HL-60/S4 treated with retinoic acid at 250 ng/mL for 4 days and 3 days (cell line): ENCODE data around the gene C19orf73.
"Not testable (repeated sequence)": the region's sequence is repeated elsewhere in the genome, so short reads cannot be mapped to it uniquely, and the experiment has no call there.

Experiments used
- in situ Hi-C: fragments of 300-500 bp; cut with MboI; formaldehyde crosslinking; loops from 2 replicates; pipeline ENCODE4 v1.7.0; 2022; ENCODE audit warnings: low sequenced_read_pairs

Gene C19orf73

DNA sequence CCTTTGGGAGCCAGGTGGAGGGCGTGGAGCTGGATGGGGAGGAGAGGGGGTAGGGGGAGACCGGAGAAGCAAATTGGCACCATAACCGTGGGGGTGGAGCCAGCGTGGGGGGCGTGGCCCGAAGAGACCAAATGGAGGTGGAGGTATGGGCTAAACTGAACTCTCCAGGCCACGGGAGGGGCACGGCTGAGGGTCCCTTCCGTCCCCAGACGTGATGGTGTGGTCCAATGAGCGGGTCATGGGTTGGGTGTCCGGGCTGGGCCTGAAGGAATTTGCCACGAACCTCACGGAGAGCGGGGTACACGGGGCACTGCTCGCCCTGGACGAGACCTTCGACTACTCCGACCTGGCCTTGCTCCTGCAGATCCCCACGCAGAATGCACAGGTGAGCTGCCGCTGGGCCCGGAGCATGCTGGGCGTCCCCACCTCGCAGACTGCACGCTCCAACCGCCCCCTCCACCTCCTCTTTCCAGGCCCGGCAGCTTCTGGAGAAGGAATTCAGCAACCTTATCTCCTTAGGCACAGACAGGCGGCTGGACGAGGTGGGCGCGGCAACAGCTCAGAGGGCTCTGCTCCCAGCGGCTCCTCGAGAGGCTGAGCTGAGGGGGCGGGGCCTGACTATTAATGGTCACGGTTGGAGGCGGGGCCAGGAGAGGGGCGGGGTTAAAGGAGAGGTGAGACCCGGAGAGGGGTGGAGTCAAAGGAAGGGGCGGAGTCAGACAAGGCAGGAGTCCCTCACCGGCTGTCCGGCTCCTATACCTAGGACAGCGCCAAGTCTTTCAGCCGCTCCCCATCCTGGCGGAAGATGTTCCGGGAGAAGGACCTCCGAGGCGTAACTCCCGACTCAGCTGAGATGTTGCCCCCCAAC lies 30.1 kb upstream of the C19orf73 start:
- in situ Hi-C loops = no loop called here

DNA sequence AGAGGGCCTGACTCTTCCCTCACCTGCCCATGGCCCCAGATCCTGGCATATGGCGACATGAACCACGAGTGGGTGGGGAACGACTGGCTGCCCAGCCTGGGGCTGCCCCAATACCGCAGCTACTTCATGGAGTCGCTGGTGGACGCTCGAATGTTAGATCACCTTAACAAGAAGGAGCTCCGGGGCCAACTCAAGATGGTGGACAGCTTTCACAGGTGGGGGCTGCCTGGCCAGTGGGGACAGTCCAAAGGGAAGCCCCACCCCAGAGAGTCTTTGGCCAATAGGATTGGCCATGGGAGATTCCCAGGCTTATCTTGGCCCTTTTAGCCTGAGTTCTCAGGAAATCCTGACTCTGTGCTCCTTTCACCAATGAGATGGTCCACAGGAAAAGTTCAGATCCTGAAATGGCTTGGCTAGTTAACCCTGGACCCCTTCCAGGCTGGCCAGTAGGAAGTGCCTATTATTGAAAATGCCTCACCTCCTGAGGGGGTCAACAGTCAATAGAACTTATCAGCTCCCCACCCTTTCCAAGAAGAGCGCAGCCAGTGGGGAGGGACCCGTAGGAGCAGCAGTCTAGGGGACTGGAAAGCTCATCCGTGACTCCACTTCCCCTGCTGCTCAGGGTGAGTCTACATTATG lies 29.2 kb upstream of the C19orf73 start:
- in situ Hi-C loops = no loop called here

- in situ Hi-C loops = not testable (repeated sequence)
Measured at GRCh38 chr19:49146408-49146770, 27.4 kb upstream of the C19orf73 start.

- in situ Hi-C loops = no loop called here
Measured at GRCh38 chr19:49145573-49146407, 26.8 kb upstream of the C19orf73 start.

DNA sequence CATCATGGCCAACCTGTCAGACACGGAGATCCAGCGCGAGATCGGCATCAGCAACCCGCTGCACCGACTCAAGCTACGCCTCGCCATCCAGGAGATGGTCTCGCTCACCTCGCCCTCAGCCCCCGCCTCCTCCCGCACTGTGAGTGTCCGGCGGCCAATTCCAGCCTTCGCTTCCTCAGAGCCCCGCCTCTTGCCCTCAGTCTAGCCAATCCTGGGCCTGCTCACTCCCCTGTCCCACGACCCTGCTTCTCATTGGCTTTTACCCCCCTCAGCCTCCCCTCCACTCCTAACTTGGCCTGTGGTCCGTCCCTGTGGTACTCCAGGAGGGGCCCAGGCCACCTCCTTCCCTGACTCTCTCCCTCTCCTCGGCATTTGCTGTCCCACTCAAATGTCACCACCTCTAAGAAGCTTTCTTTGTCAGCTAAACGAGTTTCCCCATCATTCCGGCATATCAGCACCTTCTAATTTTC lies 24.0 kb upstream of the C19orf73 start:
- in situ Hi-C loops = no loop called here

GRCh38 chr19:49141352-49141751 lies 22.4 kb upstream of the C19orf73 start:
- in situ Hi-C loops = no loop called here

DNA sequence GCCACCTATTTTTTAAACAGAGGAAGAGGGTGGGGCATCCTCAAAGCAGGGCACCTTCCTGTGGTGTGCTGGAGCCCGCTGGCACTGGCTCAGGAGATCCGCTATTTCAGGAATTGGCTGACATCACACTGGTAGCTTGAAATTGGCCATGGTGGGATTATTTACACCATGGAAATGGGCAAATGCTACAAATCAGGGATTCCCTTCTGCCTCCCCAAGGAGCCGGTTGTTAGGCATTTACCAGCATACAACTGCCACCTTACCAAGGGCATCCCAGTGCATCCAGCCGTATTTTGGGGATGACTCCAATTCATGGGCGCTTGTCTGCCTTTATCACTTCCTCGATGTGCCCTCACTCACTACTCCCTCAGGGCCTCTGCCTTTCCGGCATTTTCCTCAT lies 22.0 kb upstream of the C19orf73 start:
- in situ Hi-C loops = no loop called here

GRCh38 chr19:49136771-49137171 lies 17.8 kb upstream of the C19orf73 start:
- in situ Hi-C loops = no loop called here

GRCh38 chr19:49135686-49136085 lies 16.7 kb upstream of the C19orf73 start:
- in situ Hi-C loops = no loop called here

GRCh38 chr19:49133621-49134454 lies 14.9 kb upstream of the C19orf73 start:
- in situ Hi-C loops = no loop called here

- in situ Hi-C loops = no loop called here
Measured at GRCh38 chr19:49132974-49133609, 14.1 kb upstream of the C19orf73 start.

- in situ Hi-C loops = no loop called here
Measured at GRCh38 chr19:49130325-49130724, 11.4 kb upstream of the C19orf73 start.

DNA sequence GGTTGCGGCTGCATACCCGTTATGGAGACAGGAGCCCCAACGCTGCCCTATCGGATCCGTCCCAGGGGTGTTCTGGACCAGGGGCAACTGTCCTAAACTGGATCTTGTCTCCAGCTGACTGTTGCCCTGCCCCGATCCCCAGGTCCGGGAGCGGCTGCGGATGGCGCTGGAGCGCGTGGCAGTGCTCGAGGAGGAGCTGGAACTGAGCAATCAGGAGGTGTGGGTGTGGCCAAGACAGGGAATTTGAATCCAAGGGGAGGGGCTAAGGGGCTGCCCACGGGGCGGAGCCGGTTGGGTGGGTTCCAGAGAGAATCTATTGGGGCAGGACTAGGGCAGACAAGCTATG lies 10.3 kb upstream of the C19orf73 start:
- in situ Hi-C loops = no loop called here

- in situ Hi-C loops = no loop called here
Measured at GRCh38 chr19:49128545-49129237, 9.7 kb upstream of the C19orf73 start.

GRCh38 chr19:49127674-49128544 lies 9.0 kb upstream of the C19orf73 start:
- in situ Hi-C loops = no loop called here

DNA sequence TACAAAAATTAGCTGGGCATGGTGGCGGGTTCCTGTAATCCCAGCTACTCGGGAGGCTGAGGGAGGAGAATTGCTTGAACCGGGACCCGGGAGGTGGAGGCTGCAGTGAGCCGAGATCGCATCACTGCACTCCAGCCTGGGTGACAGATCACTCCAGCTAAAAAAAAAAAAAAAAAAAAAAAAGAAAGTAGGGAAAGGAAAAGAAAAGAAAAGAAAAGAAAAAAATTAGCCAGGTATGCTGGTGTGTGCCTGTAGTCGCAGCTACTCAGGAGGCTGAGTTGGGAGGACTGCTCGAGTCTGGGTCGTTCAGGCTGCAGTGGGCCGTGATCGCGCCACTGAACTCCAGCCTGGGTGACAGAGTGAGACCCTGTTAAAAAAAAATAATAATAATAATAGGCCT lies 8.3 kb upstream of the C19orf73 start:
- in situ Hi-C loops = not testable (repeated sequence)

DNA sequence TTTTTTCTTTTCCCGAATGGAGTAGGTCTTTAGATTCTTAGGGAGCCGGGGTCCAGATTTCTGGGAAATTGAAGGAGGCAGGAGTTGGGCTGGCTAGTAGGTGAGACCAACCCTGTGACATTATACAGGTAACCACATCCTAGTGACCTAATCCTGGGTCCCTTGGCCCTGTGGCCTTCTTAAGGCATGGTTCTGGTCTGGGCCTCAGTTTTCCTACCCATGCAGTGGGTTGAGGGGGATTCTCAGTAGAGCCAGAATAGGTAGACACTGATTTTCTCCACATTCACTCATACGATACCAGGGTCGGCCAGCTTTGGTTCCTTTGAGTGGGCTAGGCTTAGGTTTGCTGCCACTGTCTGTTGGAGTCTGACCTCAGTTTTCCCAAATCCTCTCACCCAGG lies 7.6 kb upstream of the C19orf73 start:
- in situ Hi-C loops = no loop called here

- in situ Hi-C loops = no loop called here
Measured at GRCh38 chr19:49125025-49125731, 6.2 kb upstream of the C19orf73 start.
